T-helper 2 cell (primary cell): ENCODE measurements around the gene DTNBP1.

Experiments used
- DNase-seq, 5 experiments: peaks; one replicate each; pipeline versions ENCODE4 v3.0.0 to v3.0.0-alpha.2; 2012 to 2022

DTNBP1 gene

DNA sequence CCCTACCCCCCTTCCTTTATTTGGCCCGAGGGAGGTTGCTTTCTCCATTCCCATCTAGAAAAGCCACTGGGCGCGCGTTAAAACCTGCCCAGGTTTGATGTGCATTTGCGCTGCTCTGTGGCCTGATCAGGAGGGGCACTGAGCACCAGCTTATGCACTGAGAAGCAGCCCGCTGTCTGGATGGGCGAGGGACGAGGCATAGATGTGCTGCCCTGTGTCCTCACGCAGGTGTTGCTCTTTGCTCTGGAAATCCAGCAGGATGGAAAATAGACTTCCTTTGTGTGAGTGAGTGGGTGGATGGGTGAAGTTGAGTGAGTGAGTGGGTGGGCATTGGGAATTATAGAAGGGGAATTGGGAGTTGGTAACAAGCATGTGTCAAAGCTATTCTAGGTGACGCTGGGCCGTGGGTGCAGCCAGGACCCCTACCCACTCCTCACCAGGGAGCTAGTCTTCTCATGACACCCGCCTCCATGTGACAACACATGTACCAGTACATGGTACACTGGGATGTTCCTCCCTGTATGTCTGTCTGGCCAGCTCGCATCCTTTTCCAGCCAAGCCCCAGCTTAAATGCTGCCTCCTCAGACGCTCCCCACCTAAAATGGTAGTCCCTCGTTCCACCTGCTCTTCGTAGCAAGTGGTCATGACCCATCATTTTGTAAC is 162.6 kb downstream of the DTNBP1 start:
- no peak for DNase-seq

DNA sequence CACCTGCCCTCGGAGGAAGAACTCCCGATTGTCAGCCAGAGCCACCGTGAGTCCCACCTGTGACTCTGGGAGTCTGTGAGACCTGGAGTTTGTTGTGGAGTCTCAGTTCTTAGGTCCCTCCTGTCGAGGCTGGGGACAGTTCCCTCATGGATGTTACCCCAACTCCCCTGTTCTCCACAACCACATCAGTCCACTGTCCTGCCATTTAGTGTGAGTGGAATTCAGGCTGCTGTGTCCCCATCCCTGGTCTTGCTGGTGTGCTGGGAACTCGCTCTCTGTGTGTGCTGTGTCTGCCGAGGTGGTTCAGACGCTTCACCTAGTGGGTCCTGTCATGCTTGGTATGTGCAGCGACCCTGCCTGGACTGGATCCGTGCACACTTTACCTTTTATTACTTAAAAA is 163.2 kb downstream of the DTNBP1 start:
- no peak for DNase-seq

DNA sequence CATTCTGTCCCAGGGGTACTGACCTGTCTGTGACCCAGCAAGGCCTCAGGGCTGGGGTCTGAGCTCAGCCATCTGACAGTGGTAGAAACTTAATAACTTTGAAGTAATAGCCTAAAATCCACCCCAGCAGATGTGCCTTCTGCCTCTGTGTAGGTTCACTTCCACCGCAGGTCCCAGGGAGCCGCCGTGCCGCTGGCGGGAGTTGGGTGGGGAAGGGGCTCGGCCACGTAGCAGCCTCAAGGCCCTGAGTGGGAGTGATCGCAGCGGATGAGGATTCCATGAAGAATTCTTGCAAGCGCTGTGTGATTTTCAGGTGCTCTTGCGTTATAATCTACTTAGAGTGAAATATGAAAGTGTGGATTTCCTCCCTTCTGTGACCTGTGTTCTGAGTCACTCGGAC is 163.7 kb downstream of the DTNBP1 start:
- no peak for DNase-seq

- DNase-seq, result no peak
These were observed 164.2 kb downstream of the DTNBP1 start for GRCh38 chr6:15498640-15499039.

DNA sequence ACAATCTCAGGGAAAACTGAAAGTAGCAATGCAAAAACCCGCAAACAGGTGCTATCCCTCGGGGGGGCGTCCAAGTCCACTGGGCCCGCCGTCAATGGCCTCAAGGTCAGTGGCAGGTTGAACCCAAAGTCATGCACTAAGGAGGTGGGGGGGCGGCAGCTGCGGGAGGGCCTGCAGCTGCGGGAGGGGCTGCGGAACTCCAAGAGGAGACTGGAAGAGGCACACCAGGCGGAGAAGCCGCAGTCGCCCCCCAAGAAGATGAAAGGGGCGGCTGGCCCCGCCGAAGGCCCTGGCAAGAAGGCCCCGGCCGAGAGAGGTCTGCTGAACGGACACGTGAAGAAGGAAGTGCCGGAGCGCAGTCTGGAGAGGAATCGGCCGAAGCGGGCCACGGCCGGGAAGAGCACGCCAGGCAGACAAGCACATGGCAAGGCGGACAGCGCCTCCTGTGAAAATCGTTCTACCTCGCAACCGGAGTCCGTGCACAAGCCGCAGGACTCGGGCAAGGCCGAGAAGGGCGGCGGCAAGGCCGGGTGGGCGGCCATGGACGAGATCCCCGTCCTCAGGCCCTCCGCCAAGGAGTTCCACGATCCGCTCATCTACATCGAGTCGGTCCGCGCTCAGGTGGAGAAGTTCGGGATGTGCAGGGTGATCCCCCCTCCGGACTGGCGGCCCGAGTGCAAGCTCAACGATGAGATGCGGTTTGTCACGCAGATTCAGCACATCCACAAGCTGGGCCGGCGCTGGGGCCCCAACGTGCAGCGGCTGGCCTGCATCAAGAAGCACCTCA is 166.3 kb downstream of the DTNBP1 start:
- DNase-seq, result no peak

DNA sequence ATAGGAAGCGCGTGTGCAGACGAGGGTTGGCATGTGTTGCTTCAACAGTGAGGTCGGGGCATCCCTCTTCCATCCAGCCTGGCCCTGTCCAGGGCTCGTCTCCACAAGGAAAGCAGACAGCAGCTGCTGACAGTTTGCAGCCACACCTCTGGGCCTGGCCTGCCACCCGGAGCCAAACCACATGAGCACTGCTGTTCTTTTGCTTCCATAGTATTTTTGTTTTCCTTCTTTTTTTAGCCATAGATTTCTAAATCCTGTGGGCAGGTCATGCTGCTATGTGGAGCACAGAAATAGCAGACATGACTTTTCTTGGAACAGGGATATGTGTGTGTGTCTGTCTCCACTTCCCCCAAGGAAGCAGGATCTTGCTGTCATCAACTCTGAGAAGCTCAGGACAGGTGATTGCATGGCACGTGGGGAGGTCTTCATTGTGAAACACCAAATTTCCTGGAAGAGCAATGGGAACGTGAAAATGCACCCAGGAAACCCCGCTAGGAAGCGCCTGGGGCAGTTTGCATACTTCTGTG is 167.4 kb downstream of the DTNBP1 start:
- no peak for DNase-seq

DNA sequence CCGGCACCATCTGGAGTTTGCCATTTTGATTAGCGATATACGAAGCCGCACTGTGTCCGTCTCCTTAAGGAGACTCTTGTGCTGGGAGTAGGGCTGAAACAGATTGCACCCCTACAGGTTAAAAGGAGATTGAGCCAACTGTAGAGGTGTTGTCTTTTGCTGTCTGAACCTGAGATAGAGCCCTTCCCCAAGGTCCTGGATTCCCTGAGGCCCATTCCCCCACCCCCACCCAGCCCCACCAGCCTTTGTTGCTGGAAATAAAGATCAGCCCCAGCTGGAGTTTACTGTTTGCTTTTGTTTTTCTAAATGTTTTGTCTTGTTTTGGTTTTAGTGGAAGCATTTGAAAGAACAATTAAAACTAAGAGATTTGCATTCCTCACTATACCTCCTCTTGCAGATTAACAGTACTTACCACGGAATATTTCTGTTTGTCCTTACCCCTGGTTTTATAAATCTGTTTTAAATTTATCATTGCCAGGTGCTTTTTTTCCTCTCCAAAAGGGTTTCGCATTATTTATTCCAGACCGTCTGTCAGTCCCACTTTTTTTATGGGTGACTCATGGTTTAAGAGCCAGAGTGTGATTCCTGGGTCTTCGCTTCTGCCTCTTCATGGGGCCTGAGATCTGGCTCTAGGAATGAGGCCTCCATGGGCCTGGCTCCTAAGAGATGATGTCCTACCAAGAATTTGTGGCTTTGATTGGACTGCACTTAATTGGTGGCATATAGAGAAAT is 169.2 kb downstream of the DTNBP1 start:
- no peak for DNase-seq

DNA sequence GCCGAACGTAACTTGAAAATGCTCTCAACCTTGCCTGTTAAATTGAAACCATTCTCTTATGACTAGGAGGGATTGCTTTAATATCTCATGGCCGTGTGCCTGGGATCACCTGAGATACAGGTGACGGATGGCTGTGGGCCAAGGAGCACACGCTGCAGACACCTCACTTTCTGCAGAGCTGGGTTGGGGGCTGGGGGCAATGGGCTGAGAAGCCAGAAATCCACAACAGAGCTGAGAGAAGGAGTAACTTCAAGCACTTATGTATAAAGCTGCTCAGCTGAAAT is 170.9 kb downstream of the DTNBP1 start:
- DNase-seq, result no peak

DNA sequence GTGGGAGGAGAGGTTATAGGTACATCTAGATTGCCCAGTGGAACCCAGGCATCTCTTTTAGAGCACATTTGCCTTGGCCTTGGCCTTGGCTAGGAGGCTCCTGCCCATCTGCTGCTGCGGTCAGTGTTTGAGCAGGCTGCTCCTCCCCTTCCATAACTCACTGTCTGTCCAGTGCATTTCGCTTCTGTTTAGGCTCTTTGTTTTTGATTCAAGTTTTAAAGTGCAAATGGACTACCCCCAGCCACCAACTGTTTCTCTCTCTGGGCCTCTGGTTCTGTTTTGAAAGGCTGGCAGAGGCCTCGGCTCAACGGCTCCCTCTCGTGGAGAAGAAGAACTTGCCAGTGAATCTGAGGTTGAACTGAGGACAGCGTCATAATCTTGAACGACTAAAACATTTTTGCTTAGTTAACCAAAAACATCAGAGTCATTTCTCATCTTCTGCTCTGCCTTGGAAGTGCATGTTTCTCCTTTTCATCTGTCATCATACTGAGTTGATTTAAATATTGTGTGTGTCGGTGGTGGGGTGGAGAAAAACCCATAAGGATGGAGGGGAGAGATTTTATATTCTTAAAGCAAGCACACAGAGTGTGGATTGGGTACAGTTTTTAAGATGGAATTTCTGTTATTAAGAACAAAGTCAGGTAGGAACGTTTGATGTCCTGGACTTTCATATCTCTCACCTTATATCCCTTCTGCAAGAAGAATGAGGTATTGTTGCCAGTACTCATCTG is 171.4 kb downstream of the DTNBP1 start:
- peak in 4 of 5 experiments; percentile 12 to 77 (median 43) for DNase-seq

GRCh38 chr6:15490242-15491100 is 172.4 kb downstream of the DTNBP1 start:
- DNase-seq, result no peak

GRCh38 chr6:15489261-15489962 is 173.4 kb downstream of the DTNBP1 start:
- no peak for DNase-seq

DNA sequence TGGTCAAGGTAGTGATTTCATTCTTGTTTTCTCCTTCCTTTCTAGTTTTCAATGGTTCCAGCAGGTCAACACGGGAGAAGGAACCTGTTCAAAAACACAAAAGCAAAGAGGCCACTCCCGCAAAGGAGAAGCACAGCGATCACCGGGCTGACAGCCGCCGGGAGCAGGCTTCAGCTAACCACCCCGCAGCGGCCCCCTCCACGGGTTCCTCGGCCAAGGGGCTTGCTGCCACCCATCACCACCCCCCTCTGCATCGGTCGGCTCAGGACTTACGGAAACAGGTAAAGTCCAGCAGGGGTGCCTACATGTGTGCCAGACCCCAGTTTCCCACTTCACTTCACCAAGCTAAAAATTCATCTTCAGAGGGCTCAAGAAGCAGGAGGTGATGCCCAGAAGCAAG is 175.6 kb downstream of the DTNBP1 start:
- DNase-seq, result no peak

- no peak for DNase-seq
These were observed 176.9 kb downstream of the DTNBP1 start for GRCh38 chr6:15485936-15486335.

- no peak for DNase-seq
These were observed 178.0 kb downstream of the DTNBP1 start for GRCh38 chr6:15484821-15485220.

- no peak for DNase-seq
These were observed 178.7 kb downstream of the DTNBP1 start for GRCh38 chr6:15484140-15484539.

DNA sequence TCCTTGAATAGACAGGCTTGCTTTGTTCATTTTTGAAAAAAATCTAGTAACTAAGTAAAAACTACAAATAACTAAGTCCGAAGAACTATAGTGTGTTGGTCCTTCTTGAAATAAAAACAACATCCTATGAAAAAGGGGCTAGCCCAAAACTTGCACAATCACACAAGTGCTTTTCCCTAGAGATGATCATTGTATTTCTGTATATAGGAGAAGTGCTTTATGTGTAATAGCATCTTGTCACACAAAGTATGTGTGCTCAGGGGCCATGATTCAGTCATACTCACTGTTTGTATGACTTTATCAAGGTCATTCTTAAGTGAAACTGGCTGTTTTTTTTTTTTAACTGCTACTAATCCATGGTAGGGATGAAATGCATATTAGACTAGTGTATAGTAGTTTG is 179.8 kb downstream of the DTNBP1 start:
- DNase-seq, result no peak

DNA sequence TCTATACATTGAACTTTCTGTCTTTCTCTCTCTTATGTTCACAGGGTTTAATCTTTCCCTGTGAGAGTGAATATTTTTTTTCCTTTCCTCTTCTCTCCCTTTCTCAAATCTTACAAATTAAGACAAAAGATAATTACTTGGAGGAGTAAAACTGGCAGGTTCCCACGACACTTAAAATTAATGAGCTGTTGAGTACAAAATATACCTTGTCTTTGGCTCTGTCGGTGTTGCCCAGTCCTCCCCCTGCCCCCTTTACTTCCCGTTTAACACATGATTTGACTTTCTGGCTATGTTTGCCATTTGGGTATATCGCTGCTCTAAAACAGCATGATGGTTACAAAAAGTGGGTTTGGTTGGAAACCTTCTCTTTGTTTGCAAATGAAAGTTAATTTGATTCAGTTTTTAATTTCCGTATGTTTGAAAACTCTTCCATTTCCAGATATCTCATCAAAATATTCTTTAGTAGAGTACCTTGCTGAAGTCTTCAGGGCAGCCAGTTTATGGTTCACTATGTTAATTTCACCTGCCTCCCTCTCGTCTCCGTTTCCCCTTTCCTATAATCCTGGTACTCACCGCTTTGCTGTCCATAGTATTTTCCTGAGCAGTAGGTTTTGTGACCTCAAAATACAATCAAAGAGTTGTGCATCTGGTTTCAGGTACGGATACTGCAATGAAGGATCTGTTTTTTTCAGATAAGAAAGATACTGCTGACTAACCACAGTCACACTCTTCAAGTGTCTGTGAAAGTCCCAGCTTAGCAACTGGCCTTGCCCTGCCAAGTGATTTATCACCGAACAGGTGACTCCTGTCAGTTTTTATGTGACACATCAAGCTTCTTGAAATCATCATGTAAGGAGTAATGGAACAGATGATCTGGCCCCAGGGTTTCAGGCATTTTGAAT is 181.2 kb downstream of the DTNBP1 start:
- peak in 1 of 5 experiments; percentile 71 for DNase-seq

DNA sequence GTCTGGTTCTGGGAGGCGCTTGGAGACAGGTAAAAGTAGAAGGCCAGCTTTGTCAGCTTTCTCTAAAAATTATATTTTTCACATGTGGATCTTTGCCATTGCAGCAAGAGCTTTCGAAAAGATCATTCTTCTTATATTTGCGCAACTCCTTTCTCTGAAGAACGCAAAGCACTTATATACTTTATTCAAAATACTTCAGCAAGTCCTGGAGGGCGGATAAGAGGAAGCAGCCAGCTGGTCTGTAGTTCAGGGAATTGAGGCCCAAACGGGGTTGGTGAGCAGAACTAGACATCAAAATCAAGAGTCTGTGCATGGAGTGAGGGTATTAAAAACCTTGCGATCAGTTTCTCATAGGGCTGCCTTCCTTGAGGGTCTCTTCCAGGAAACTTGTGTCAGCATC is 182.3 kb downstream of the DTNBP1 start:
- DNase-seq, result no peak

DNA sequence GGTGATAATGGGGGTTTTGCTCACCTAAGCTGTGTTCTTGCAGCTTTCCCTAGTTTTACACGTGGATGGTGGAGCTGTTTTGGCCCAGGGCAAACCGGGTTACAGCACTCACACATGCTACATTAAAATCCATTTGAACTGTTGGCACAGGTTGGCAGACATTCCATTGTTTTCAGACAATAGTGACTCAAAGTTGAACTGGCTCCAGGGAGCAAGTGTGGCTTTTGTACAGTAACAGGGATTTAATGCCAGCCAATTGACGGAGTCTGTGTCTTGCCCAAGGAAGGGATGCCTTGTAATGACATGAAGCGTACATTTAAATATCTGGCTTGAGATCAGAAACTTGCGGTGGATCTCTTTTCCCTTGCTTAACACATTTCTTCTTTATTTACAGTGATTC is 183.1 kb downstream of the DTNBP1 start:
- DNase-seq, result no peak

DNA sequence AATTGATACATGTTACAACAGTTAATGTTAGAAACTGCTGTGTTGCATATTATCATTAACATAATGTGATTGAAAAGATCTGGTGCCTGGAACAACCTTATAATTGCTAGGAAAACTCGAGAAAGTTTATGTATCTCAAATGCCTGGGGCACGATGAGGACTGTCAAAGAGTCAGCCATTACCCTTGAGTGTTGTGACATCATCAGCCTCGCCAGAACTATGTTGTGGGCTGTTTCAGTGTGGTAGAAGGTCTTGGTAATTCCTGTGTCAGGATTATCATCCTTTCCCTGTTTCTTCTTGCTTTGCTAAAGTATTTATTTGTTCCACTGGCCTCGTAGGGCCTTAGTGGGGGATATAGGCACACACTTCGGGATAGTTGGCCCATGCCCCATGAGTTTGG is 185.1 kb downstream of the DTNBP1 start:
- DNase-seq, result no peak
